NCI-H1694 treated with DMSO at 0.1 percent for 48 hours (cell line): ENCODE data around the gene ARHGAP33.
A peak's percentile ranks its signal among the peaks of the same experiment; 100 is the strongest.
"Not testable (repeated sequence)": the region's sequence is repeated elsewhere in the genome, so short reads cannot be mapped to it uniquely, and the experiment has no call there.

Source experiments
- DNase-seq: peaks from one replicate; lab custom pipeline; 2025; lab: John Stamatoyannopoulos, UW

ARHGAP33 gene

GRCh38 chr19:35795564-35795963, 20.2 kb downstream of the ARHGAP33 start:
- not testable (repeated sequence) for DNase-seq

DNA sequence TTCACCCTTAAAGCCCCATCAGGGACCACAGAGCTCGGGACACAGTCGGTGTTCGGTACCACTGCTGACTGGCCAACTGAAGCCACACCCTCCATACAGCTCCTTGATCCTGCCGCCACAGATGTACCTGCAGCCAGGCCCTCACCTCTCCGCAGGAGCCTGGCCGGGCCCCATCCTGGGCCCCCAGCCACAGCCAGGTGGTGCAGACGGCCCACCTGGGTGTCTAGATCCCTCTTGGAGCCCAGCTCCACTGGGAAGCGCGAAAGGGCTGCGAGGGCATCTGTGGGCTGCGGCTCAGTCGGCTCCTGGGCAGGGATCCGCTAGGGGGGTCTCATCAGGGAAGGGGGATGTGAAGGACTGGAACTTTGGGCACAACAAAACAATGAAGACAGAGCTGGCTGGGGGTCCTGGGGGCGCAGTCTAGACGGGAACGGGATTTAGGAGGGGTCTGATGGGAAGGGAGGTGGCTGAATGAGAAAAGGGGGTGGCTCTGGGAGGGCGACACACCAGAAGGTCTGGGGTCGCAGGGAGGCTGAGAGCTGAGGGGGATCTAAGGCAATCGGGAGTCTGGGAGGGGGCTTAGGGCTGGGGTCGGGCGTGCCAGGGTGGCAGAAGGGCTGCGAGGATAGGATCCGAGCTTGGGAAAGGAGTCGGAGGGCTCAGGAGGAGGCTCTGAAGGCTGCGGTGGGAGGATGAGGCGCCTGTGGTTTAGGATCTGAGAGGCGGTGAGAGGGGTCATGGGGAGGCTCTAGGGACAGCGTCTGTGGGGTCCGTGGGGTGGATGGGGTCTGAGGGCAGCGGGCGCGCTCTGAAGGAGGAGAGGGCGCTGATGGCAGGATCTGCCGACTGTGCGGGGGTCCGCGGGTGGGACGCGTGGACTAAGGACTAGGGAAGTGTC, 21.5 kb downstream of the ARHGAP33 start:
- DNase-seq, result no peak

DNA sequence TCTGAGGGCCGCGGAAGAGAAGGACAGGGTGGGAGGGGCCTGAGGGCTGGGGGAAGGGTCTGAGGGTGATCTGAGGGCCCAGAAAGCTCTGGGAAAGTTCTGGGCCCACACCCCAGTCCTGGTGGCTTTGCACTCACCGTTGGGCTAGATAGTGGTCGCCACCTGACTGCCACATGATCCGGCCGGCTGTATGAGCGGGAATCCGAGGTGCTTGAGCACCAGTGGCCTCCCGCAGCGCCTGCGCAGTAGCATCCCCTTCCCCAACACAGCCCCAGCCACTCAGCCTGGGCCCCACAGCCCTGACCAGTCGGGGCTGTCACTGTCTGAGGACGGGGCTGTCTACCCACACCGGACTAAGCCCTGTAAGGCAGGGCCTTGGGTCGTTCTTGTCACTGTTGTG, 22.3 kb downstream of the ARHGAP33 start:
- DNase-seq, result no peak

- no peak for DNase-seq
Observed at GRCh38 chr19:35801828-35802227, 26.5 kb downstream of the ARHGAP33 start.

GRCh38 chr19:35805526-35806102, 30.2 kb downstream of the ARHGAP33 start:
- peak; percentile 16 for DNase-seq

GRCh38 chr19:35806597-35806996, 31.2 kb downstream of the ARHGAP33 start:
- no peak for DNase-seq

GRCh38 chr19:35807633-35808032, 32.3 kb downstream of the ARHGAP33 start:
- DNase-seq, result no peak

DNA sequence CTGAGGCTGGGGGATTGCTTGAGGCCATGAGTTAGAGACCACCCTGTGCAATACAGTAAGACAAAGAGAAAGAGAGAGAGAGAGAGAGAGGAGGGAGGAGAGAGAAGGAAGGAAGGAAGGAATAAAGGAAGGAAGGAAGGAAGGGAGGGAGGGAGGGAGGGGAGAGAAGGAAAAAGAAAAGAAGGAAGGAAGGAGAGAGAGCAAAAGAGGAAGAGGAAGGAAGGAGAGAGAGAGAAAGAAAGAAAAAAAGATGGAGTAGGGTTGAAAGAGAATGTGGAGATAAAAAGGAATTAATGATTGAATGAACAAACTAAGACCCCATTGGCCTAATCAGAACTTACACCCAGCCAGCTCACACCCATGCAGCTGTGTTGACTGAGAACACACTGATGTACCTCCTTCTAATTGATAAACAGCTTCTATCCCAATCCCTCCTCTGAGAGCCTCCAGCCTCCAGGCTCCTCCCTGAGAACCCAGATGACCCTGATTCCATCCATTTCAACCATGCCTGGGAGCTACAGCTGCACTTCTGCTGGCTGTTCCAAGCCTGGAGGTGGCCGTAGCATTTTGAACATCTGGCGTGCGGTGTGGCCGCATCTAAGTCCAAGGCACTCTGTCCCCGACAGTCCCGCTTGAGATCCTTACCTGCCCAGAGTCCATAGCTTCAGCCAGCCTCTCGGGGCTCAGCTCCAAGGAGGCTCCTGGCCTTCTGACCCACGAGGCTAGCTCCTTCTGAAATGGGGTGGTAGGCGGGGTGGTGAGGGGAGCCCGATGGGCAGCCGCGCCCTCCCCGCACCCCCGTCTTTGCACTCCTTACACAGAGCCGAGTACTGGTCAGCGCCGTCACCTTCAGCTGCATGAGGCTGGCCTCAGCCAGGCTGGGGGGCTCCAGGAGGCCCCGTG, 36.2 kb downstream of the ARHGAP33 start:
- DNase-seq, result no peak

DNA sequence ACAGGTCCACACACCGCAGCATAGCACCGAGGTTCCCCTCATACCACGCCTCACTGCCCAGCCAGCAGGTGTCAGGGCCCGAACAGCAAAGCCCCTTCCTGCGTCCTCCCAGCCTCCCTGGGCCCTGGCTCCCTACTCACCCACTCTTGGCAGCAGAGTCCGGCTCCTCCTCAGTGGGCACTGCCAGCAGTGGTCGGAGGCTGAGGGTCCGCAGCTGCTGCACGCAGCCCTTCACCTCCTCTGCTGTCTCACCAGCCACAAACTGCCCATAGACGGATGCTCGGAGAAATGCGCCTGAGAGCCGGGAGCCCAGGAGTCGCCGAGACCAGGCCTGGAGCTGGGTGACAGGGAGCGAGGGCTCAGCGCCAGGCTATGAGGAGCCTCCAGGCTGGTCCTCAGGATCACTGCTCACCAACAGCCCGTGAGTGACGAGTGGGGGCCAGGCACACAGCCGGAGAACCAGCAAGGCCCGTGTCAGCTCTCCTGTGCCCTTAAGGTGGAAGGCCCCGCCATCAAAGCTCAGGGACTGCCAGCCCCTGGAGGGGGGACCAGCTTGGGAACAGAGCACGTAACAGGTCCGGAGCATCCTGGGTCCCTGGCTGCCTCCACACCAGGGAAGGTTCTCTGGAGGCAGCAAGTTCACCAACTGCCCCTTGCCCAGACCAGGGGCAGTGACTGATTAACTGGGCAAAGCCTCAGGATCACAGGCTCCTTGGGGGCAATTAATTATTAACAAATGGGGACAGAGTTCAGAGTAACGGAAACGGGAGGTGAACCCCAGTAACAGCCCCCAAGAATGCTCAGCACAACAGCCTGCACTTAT, 37.1 kb downstream of the ARHGAP33 start, which contains the start of gene PRODH2:
PRODH2 (minus strand) TSS at position 626 of the 823 bp plus-strand sequence; CDS start at position 586, 40 bp downstream.
- no peak for DNase-seq

DNA sequence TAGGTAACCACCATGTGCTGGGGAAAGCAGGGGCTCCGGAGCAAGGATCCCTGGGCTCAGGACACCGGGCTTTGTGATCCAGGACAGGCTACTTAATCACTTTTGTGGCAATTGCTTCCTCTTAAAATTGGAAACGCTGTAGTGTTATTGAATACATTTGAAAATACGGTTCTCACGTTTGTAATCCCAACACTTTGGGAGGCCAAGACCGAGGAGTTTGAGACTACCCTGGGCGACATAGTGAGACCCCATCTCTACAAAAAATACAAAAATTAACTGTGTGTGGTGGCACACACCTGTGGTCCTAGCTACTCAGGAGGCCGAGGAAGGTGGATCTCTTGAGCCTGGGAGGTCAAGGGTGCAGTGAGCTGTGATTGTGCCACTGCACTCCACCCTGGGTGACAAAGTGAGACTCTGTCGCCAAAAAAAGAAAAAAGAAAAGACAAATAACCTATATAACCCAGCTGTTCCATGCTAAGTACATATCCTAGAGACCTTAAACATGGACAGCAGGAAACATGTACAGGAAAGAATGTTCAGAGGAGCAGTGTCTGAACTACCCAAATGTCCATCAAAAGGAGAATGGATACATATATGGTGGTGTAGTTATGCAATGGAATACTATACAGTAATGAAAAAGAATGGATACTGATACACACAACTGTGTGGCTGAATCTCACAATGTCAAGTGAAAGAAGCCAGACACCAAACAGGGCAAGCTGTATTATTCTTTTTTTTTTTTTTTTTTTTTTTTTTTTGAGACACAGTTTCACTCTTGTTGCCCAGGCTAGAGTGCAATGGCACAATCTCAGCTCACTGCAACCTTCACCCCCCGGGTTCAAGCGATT, 37.9 kb downstream of the ARHGAP33 start:
- DNase-seq, result no peak

GRCh38 chr19:35816262-35816661, 40.9 kb downstream of the ARHGAP33 start:
- no peak for DNase-seq

- DNase-seq, result no peak
Observed at GRCh38 chr19:35816846-35817245, 41.5 kb downstream of the ARHGAP33 start.

DNA sequence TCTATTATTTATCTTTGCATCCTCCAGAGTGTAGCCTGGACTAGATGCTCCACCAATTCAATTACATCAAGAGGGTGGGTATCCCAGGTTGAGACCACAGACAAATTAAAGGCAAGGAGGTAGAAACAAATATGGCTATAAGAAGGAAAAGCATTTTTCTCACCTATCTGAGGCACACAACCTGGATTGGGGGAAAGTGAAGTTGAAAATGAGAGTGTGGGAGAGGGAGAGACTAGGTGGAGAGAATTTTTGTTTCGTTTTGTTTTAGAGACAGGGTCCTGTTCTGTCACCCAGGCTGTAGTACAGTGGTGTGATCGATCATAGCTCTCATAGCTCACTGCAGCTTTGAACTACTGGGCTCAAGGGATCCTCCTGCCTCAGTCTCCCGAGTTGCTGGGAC, 43.1 kb downstream of the ARHGAP33 start:
- DNase-seq, result no peak

GRCh38 chr19:35822579-35822978, 47.2 kb downstream of the ARHGAP33 start:
- DNase-seq, result no peak

GRCh38 chr19:35824150-35824549, 48.8 kb downstream of the ARHGAP33 start:
- DNase-seq, result no peak

DNA sequence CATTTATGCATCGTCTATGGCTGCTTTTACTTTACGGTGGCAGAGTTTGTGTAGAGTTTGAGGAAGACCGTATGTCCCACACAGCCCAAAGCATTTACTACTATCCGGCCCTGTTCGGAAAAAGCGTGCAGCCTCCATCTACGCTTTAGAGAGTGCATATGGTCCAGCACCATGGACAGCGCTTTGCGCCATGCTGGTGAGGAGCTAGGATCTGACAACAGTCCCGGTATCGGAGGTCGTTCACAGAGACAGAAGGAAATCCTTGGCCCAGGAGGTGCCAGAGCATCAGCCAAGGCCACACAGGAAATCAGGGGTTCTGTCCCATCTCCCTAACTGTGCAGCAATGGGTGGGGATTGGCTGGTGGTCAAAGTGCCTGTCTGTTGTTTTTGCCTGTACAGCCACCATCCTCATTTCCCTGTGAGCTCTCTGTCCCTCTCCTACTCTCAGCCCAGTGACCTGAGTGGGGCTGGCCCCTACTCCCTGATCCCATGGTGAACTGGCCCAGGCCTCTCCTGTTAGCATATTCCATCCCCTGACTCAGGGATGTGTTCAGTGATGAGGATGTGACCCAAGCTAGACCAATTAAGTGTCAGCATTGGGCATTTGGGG, 53.4 kb downstream of the ARHGAP33 start:
- DNase-seq, result no peak

DNA sequence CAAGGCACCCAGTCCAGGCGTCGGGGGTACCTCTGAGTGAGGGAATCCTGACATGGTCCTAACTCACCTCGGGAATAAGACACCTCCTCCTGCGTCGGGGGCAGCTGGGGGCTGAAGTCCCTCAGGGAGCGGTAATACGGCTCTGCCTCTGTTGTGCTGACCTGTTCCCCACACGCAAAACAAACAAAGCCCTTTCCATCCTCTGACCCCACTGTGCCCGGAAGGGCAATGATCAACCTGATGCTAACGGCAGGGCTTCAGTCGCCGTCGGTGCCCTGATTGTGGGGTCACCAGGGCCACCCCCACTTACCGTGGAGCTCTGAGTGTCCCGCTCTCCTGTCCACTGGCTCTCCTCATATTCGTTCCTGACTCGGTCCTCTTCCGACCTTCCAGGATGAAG, 55.6 kb downstream of the ARHGAP33 start:
- DNase-seq, result no peak

GRCh38 chr19:35832054-35832453, 56.7 kb downstream of the ARHGAP33 start:
- no peak for DNase-seq

DNA sequence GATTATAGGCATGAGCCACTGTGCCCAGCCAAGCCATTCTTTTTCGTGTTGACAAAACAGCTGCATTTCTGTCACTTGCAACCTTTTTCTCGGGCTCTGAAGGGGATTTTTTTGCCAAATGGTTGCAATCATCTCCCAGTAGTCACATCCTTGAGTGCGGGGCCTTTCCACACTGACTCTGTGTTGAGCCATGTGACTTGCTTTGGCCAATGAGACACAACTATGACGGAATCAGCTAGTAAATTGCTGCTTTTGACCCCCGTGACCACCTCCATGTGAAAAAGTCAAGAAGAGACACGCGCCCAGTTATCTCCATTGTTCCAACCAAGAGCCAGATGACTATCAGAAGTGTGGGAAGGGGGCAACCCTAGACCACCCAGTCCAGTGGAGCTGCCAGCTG, 58.6 kb downstream of the ARHGAP33 start:
- no peak for DNase-seq

GRCh38 chr19:35836096-35836495, 60.7 kb downstream of the ARHGAP33 start:
- not testable (repeated sequence) for DNase-seq
